Measurements from ENCODE around the gene CSF3R.

CSF3R gene

DNA sequence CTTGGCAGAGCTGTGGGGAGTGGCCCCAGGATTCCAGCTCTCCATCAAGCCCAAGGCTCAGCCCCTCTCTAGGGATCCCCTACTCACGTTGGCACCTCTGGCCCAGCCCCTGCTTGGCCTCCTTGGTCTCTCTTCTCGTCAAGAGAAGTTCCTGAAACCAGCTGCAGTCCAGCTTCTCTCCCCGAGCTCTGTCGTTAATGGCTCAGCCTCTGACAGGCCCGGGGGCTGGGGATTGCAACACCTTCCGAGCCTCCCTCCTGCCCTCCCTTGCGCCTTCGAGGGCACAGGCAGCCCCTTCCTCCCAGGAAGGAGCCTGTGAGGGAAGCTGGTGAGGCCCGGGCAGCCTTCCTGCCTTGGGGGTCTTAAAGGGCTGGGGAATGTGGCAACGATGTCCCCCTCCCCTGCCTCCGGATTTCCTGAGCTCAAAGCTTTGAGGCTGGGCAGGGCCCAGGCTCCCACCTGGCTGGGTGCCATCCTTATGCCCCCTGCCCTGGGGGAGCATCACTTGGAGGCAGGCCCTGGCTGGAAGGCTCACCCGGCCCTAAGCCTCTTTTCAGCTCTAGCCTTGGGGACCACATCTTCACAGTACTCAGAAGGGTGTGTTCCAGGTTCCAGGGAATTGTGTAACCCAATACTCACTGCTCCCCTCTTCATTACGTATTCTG lies at the start of gene CSF3R:
Gene CSF3R, minus strand, starts transcription at position 190 of the 665 bp plus-strand sequence. CDS start 3,417 bp downstream, outside the sequence.
- no peak for FAIRE-seq

DNA sequence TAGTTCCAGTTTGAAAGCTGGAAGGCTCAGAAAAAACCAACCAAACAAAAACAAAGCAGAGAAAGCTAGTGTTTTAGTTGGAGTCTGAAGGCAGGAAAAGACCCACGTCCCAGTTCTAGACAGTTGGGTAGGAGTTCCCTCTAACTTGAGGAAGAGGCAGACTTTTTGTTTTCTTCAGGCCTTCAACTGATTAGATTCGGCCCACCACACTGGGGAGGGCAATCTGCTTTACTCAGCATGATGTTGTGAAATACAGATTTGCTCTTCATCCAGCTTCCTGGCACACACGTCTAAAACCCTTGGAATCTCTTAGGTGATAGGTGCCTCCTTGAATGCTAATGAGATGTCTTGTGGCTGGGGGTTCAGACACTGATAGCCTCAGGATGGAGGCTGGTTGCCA lies 49.1 kb upstream of the CSF3R start:
- no peak for FAIRE-seq

DNA sequence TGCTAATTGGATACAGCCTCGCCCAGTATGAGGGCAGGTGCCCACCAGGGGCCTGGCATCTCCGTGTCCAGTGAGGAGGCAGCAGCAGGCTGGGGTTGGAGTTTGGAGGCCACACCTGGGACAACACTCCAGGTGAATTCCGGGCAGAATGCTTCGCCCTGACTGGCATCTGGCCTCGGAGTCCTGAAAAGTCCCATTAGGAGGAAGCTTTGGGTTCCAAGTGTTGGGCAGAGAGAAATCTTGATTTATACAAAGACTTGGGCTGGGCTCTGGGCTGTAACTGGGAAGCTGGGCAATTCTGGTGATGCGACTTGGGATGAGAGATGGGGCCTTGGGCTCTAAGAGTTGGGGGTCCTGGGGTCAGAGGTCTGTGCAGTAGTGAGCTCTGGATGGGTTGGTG lies 48.1 kb upstream of the CSF3R start:
- FAIRE-seq = no peak

DNA sequence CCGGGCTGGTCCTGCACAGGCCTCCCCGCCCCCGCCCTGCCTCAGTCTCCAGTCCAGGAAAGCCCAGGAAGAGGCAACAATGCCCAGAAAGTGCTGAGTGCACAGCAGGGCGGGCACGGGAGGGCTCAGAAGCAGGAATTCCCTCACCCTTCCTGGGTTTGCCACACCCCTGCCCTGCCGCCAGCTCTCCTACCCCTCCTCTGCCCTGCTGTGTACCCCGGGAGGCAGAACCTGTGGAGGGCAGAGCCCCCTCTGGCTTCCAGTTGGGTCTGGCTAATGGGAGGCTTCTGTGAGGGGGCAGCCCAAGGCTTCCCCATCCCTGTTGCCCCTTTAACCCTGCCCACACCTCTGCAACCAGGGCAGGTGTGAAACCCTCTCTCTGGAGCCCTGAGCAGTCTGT lies 47.5 kb upstream of the CSF3R start:
- FAIRE-seq = no peak

DNA sequence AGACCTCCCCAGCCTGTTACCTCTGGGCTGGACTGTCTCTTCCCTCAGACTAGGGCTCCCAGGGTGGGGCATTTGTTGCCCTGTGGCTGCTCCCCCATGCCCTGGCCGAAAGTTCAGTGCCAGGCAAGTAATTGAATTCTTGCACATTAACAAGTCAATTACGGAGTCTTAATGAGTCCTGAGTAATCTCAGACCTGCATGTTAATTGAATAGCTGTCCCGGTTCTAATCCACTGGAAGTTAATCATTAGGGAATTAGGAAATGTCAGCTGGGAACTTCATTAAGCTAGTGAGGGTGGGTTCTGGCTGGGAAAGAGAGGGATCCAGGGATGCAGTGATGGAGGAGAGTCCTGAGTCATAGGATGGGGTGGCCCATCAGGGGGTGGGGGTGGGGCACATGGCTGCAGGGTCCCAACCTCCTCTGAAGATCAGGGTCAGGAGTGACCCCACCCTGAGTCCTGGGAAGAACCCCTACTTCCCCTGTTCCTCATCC lies 47.1 kb upstream of the CSF3R start:
- FAIRE-seq = no peak

DNA sequence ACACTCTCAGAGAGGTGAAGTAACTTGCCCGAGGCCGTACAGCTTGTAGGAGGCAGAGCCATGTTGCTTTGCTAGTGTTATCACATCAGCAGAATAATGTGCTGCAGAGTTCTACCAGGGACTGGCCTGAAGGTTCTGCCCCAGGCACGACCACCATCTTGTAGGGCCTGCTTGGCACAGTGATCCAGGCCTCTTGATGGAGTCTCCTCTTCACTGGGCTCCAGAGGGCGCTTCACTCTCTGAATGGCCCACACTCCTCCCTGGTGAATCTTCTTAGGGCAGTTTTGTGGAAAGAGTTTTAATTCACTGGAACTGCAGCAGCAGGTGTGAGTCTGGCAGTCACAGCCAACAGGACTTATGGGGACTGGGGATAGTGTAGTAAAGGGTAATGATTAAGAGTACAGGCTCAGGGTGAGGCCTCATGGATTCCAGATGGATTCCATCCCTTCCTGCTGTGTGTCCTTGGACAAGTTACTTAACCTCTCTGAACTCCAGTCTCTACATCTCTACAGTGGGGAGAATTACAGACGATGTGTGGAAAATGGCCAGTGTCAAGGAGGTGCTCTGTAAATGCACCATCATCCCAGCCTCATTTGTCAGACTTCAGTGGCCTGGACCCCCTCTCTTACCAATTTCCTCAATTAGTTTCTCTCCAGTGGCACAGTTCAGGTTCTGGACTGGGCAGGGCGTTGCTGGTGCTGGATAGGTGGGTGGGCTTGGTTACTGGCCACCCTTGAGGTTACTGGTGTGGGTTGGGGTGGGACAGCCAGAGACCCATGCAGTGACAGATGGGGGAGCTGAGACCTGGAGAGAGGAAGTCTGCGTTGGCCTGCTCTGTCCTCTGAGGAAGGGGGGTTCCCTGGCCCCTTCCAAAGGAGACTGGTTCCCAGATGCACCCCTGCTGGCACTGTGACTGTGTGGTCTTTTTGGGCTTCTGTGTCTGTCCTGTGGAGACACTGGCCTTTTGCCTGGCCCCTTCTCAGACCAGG lies 45.9 kb upstream of the CSF3R start:
- FAIRE-seq = no peak

DNA sequence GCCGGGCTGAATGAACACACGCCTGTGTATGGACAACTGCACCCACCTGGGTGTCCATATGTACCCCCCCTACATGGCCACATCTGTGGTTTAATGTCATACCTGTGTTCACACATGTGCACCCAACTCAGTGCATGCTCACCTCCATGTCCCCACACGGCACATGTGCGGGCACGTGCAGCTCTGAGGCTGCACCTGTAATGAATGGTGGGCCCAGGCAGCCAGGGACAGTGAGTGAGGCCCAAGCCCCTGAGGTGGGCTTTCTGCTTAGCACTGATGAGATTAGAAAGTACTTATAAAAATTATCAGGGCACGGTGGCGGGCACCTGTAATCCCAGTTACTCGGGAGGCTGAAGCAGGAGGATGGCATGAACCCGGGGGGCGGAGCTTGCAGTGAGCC lies 42.5 kb upstream of the CSF3R start:
- no peak for FAIRE-seq

DNA sequence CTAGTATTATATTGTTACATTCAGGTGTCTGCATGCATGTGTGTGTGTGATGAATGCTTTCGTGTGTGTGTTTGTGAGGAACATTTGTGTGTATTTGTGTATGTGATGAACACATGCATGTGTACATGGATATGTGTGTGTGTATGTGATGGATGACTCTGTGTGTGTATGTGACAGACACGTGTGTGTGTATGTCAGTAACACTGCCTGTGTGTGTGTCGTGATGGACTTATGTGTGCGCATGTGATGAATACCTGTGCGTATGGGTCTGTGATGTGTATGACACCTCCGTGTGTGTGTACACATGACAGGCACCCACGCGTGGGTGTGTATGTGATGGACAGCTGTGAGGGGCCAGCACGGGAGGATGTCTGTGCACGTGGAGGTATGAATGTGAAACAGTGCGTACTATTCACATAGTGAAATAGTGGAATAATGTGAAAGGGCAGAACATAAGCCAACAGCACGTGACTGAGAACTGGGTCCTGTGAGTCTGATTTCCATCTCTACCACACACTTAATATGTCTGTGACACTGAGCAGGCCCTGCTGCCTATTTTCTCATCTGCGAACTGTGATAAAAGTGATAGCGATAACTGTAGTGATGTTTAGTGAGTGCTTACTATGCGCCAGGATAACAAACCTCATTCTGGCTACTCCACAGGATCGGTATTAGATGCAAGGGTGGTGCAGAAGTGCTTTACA lies 41.8 kb upstream of the CSF3R start:
- FAIRE-seq = no peak

DNA sequence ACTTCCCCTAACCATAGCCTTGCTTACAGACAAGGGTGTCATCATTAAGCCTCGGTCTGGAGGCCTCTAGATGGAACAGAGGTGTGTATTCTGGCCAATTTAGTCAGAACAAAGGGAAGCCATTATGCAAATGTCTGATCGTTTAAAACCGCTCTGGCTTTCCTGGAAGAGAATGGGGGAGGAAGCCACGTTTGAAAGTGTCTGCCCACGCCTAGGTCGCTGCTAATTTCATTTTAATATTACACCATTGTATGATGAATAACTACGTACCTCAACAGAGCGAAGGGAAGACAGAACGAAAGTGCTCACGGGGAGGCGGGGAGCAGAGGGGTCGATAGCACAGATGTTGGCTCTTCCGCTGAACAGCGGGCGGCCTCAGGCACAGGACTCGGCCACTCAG lies 41.1 kb upstream of the CSF3R start:
- no peak for FAIRE-seq

DNA sequence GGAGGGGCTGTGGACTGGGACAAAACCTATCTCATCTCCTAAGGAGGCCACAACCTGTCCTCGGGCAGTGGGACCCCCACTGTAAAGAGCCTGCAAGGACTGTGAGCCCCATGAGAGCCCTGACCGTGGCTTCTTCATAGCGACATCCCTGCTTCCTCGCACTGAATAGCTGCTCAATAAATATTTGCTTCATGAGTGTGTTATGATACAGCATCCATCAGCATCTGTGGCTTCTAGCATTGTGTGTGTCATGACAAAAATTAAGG lies 40.5 kb upstream of the CSF3R start:
- FAIRE-seq = no peak

DNA sequence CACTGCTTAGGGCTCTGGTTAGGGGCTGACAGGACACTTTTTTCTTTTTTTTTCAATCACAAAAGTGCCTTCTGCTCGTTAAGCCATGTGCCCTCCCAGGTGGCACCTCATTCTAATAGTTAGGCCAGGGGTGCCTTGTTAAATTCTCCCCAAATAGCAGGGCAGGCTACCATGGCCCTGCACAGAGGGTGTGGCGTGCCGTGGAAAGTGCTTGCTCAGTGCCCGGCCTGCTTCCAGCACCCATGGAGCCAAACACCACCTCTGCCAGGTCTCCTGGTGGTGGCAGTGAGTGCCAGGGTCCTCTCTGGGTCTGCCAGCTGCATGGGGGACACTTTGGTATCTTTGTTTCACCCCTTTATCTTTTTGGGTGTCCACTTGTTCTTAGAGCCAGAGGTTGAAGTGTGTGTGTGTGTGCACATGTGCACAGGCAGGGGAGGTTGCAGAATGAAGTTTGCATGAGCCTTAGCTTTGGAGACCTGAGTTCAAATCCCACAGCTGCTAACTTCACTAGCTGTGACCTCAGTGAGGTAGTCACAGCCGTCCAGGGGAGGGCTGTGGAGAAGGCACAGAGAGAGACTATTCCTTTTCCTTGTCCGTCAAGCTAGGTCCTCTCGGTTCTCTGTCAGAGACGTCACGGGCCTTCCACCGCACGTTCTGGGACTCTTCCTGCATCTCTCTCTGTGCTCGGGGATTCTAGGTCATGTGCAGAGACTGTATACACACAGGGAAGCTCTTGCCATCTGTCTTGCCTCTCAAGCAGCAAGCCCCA lies 39.9 kb upstream of the CSF3R start:
- FAIRE-seq = no peak

DNA sequence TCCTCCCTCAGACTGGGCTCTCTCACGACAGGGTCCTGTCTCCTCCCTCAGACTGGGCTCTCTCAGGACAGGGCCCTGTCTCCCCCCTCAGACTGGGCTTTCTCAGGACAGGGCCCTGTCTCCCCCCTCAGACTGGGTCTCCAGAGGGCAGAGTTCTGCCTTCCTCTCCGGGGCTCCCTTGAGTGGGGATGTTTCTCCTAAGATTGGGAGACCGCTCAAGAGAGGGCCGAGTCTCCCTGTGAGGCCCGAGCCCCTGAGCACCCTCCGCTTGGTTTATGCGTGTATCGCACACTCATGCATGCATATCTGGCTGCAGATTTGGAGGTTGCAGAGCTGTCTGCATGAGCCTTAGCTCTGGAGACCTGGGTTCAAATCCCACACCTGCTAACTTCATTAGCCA lies 39.3 kb upstream of the CSF3R start:
- no peak for FAIRE-seq

DNA sequence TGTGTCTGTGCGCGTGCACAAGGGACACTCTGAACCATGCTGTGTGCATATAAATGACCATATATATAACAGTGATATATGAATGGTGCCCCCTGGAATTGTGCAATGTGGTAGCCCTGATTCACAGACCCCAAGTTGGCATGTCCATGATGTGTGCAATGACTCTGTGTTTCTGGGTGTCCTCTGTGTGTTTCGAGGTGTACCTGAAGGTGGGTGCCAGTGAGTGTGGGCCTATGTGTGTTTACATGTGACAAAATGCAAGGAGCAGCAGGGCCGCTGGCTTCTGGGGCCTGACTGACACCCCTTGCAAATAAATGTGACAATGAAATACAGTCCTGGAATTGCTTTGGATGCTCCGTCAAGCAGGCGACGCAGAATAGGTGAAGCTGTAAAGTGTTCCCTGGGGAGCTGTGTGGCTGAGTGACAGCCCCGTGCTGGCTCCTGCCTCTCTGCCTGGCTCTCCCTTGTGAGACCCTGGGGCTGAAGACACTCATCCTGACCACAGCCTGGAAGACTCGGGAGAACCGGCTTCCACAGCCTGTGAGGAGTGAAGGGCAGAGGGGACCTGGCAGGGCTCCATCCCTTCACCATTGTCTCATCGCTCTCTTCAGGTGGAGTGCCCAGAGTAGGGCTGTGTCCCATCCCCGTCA lies 38.2 kb upstream of the CSF3R start:
- FAIRE-seq = no peak

DNA sequence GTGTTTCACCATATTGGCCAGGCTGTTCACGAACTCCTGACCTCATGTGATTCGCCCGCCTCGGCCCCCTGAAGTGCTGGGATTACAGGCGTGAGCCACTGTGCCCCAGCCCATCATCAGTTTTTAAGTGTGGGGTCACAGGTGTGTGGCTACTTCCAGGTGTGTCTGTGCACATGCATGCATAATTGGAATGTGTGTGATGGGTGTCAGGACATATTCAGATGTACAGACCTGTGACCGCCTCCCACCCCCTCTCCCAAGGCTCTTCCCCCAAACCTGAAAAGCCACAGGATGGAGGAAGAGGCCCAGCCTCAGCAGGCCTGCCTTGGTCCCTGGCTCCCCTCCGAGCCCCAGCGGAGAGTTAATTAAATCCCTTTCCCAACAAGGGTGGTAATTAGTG lies 37.3 kb upstream of the CSF3R start:
- no peak for FAIRE-seq

DNA sequence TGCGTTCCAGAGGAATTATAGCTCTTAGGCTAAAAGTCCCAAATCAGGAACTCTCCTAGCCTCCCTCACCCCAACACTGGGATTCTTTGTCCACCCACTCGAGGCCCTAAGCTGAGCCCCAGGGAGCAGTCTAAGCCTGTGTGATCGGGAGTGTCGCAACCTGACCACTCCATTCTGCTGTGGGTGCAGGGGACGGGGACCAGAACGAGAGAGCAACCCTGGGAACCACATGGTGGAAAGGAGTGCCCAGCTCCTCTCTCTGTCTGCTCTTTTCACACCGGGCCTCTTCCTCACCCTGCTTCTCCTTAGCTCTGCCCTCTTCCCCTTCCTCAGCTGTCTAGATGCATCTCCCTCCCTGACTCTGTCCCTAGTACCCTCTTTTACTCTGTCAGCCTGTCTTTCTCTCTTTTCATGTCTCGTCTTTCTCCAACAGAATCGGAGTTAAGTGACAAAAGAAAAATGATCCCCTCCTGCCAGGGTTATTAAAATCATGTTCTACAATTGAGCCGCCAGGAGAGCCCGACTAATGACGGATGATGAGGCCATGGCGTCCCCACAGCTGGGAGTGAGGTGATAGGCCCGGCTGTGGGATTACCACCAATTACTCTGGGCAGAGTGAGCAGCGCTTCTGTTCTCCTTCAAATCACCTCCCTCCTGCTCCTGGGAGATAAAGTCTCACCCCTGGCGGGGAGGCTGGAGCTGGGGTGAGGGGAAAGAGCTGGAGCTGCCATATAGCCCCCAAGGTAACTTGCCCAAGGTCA lies 34.5 kb upstream of the CSF3R start:
- FAIRE-seq = no peak

DNA sequence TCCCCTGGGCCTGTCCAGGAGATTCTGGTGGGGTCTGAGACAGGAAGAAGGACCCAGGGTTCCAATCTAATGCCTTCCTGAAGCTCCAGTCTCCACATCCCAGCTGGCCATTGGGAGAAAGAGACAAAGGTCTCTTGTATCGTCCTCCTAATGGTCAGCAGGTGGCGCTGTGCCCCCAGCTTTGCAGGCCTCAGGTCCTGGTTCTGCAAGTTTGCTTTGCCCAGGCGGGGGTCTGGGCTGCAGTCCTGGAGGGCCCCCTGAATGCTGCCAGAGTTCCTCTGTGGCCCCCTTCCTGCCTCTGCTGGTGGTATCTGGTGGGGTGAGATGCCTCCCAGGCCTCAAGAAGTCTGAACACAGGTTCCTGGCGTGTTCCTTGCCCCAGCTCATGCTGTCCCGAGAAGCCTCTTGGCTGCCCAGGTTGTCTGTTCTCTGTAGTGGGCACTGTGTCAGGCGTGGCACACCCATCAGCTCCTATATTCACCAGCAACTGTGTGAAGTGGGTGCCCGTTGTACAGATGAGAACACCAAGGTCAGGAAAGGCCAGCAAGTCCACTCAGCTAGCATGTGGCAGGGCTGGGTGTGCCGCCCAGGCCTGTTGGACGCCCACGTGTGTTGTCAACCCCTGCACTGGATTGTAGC lies 33.8 kb upstream of the CSF3R start:
- FAIRE-seq = no peak

DNA sequence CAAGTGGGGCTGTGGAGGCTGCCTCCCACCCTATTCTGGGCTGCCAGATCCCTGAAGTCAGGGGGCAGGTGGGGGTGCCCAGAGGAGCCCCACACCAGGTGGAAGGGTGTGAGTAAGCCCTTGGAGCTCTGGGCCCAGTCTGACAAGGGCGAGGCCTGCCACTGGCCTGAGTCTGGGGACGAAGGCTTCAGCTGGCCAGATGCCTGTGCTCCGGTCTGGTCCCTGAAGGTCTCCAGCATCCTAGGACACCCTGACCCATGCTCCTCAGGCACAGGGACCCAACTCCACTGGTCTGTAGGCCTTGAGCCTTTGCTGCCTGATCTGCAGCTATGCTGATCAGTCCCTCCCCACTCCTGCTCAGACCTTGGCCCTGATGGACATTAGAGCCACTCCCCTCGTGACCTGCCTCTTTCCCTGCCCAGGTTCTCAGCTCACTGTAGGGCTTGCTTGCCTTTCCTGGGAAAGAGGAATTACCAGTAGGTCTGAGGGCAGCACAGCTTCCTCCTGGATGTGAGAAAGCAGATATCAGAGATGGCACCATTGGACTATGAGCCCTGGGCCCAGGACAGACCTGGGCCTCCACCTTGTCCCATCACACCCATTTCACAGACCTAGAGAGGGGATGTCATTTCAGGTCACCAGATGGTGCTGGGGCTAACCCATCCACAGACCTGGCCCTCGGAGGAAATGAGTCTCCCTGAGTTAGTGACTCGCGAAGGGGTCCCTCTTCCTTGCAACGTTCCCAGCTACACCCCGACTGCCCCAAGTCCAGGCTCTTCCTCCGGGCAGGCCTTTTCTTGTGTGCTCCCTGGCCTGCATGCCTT lies 32.8 kb upstream of the CSF3R start:
- FAIRE-seq = no peak

DNA sequence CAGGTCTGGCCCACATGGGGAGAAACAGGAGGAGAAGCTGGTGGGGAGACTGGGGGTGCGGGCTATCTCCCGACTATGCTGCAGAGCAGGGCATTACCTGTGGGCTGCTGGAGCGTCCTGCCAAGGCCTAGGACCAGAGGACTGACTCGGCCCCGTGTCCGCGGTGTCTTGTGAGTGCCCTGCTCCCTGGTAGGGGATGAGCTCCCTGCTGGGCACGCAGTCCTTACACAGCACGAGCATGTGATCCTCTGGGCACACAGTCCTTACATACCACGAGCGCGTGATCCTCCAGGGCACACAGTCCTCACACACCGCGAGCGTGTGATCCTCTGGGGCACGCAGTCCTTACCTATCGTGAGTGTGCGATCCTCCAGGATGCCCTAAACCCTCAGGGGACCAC lies 31.8 kb upstream of the CSF3R start:
- no peak for FAIRE-seq

DNA sequence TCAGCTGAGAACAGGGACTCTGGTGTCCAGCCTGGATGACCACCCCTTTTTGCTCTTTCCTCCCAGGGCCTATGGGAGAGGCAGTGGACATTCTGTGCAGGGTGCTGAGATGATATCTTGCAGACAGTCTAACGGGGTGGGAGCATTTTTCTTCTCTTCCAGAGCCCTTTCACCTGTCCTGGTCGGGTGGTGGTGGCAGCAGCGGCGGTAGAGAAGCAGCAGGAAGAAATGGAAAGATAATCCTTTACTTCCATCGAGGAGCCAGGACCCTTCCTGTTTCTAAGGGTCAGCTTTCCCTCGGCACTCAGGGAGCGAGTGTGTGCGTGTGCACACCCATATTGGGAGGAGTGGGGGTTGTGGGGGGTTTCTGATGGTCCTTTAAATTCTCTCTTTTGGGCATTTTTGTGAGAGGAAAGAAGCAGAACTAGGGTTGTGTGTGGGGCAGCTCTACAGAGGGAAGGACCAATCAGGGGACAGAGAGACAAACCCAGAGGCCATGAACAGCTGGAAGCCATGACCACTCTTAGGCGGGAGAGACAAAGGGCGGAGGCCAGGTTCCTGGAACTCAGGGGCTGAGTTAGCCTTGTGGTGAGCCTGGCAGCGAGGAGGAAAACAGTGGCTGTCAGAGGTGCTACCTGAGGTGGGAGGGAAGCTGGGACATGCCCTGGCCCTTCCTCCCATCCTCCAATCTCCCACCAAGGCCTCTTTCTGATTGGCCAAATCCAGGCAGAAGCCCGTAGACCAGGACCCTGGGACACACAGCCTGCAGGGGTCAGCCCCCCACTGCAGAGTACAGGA lies 31.2 kb upstream of the CSF3R start:
- no peak for FAIRE-seq

Data from G401.6 (cell line).